Skeletal muscle tissue (tissue), 4 donors: ENCODE results near the gene PSMD6. TPM values are rescaled to one million over a fixed set of nuclear protein-coding genes. Genes with fewer than 3 reads are reported as not detected.

Source experiments
- H3K27ac ChIP-seq: one replicate; pipeline ENCODE4 v1.7.0; 2013; ENCODE audit warnings: mild to moderate bottlenecking, low read depth, low read length, inconsistent platforms
- H3K27me3 ChIP-seq, 3 donors: one replicate each; pipeline ENCODE4 v1.7.0; 2013; ENCODE audit warnings: low read length in 3 of 3; ENCODE audit not compliant: control insufficient read depth in 3 of 3, insufficient read depth in 3 of 3
- H3K36me3 ChIP-seq, 3 donors: one replicate each; pipeline ENCODE4 v1.7.0; 2013; ENCODE audit warnings: low read length in 3 of 3; ENCODE audit not compliant: control insufficient read depth in 3 of 3, insufficient read depth in 3 of 3
- H3K4me1 ChIP-seq, 3 donors: one replicate each; pipeline ENCODE4 v1.7.0; 2013; ENCODE audit warnings: low read length in 3 of 3, mild to moderate bottlenecking in 3 of 3; ENCODE audit not compliant: control insufficient read depth in 3 of 3, insufficient read depth in 3 of 3
- H3K4me3 ChIP-seq, 3 donors: one replicate each; pipeline ENCODE4 v1.7.0; 2013; ENCODE audit warnings: low read length in 3 of 3
- H3K9ac ChIP-seq, 3 donors: one replicate each; pipeline ENCODE4 v1.7.0; 2013; ENCODE audit warnings: low read length in 3 of 3, mild to moderate bottlenecking in 3 of 3, moderate library complexity in 2 of 3, low read depth in 1 of 3
- H3K9me3 ChIP-seq, 3 donors: one replicate each; pipeline ENCODE4 v1.7.0; 2013; ENCODE audit warnings: low read length in 3 of 3; ENCODE audit not compliant: control insufficient read depth in 3 of 3
- total RNA-seq: library from RNA; depleted of rRNA; stranded (reverse); fragments of >200 nt; gene quantifications from one replicate; pipeline ENCODE4 v1.2.3, GENCODE V29; 2014
- donor health status: Osteomylitis.

PSMD6 gene
- total RNA-seq = 70.5 TPM

- peak within 1 kb of the TSS; percentile 84 to 100 (median 92) for H3K4me3 ChIP-seq
- H3K27ac ChIP-seq = peak within 1 kb of the TSS; percentile 75
- peaks cover 13 to 26% (median 21%) of the 10 kb centered on the region in 3 donors for H3K36me3 ChIP-seq
- H3K4me1 ChIP-seq = peaks cover 10 to 16% (median 11%) of the 10 kb centered on the region in 3 donors
- no peaks in the 10 kb centered on the region for H3K27me3 ChIP-seq
- H3K9ac ChIP-seq = peak within 1 kb of the TSS; percentile 92 to 99 (median 96)
- H3K9me3 ChIP-seq = no peaks in the 10 kb centered on the region
Measured at GRCh38 chr3:64023187-64023860, at the start of gene PSMD6. Gene PSMD6 (minus strand): TSS chr3:64023494. CDS start chr3:64023419, 75 bp downstream.

GRCh38 chr3:64072126-64072525 is 48.8 kb upstream of the PSMD6 start:
- H3K36me3 ChIP-seq = no peaks in the 10 kb centered on the region
- no peak overlapping the region for H3K9ac ChIP-seq
- no peak overlapping the region for H3K27ac ChIP-seq

GRCh38 chr3:64070704-64071103 is 47.4 kb upstream of the PSMD6 start:
- Histone ChIP-seq H3K36me3 (no peaks in the 10 kb centered on the region), H3K4me3 (no peak overlapping the region), H3K27ac (no peak overlapping the region)

More at GRCh38 chr3:64072126-64072525, 48.8 kb upstream of the PSMD6 start:
- no peaks in the 10 kb centered on the region for H3K27me3 ChIP-seq
- H3K4me1 ChIP-seq = peaks cover 0 to 2% (median 0%) of the 10 kb centered on the region in 3 donors
- no peak overlapping the region for H3K4me3 ChIP-seq
- peaks cover 0 to 3% (median 0%) of the 10 kb centered on the region in 3 donors for H3K9me3 ChIP-seq

GRCh38 chr3:64067506-64068346 is 44.4 kb upstream of the PSMD6 start:
- H3K27ac ChIP-seq = no peak overlapping the region
- H3K27me3 ChIP-seq = no peaks in the 10 kb centered on the region
- H3K4me1 ChIP-seq = peaks cover 0 to 2% (median 0%) of the 10 kb centered on the region in 3 donors
- no peaks in the 10 kb centered on the region for H3K36me3 ChIP-seq
- no peak overlapping the region for H3K9ac ChIP-seq
- H3K9me3 ChIP-seq = peaks cover 0 to 3% (median 0%) of the 10 kb centered on the region in 3 donors
- no peak overlapping the region for H3K4me3 ChIP-seq

More at GRCh38 chr3:64070704-64071103, 47.4 kb upstream of the PSMD6 start:
- H3K9ac ChIP-seq = no peak overlapping the region
- H3K27me3 ChIP-seq = no peaks in the 10 kb centered on the region
- H3K4me1 ChIP-seq = peaks cover 0 to 2% (median 0%) of the 10 kb centered on the region in 3 donors
- peaks cover 0 to 3% (median 0%) of the 10 kb centered on the region in 3 donors for H3K9me3 ChIP-seq

- no peak overlapping the region for H3K27ac ChIP-seq
- H3K36me3 ChIP-seq = no peaks in the 10 kb centered on the region
- no peaks in the 10 kb centered on the region for H3K27me3 ChIP-seq
- peaks cover 0 to 2% (median 0%) of the 10 kb centered on the region in 3 donors for H3K4me1 ChIP-seq
- no peak overlapping the region for H3K4me3 ChIP-seq
- H3K9me3 ChIP-seq = no peaks in the 10 kb centered on the region
- H3K9ac ChIP-seq = no peak overlapping the region
Measured at GRCh38 chr3:64064804-64065203, 41.5 kb upstream of the PSMD6 start.

GRCh38 chr3:64063983-64064438 is 40.7 kb upstream of the PSMD6 start:
- no peak overlapping the region for H3K27ac ChIP-seq
- H3K9ac ChIP-seq = no peak overlapping the region
- no peaks in the 10 kb centered on the region for H3K36me3 ChIP-seq
- H3K4me3 ChIP-seq = no peak overlapping the region
- no peaks in the 10 kb centered on the region for H3K9me3 ChIP-seq
- peaks cover 0 to 2% (median 0%) of the 10 kb centered on the region in 3 donors for H3K4me1 ChIP-seq
- no peaks in the 10 kb centered on the region for H3K27me3 ChIP-seq

- Histone ChIP-seq H3K9ac (no peak overlapping the region), H3K27ac (no peak overlapping the region), H3K4me1 (peaks cover 0 to 2% (median 0%) of the 10 kb centered on the region in 3 donors), H3K9me3 (no peaks in the 10 kb centered on the region), H3K27me3 (no peaks in the 10 kb centered on the region), H3K4me3 (no peak overlapping the region), H3K36me3 (no peaks in the 10 kb centered on the region)
Measured at GRCh38 chr3:64063207-64063982, 40.1 kb upstream of the PSMD6 start.

GRCh38 chr3:64061628-64062027 is 38.3 kb upstream of the PSMD6 start:
- no peaks in the 10 kb centered on the region for H3K36me3 ChIP-seq
- H3K27me3 ChIP-seq = no peaks in the 10 kb centered on the region
- no peaks in the 10 kb centered on the region for H3K4me1 ChIP-seq
- H3K9ac ChIP-seq = no peak overlapping the region
- no peaks in the 10 kb centered on the region for H3K9me3 ChIP-seq
- no peak overlapping the region for H3K27ac ChIP-seq
- no peak overlapping the region for H3K4me3 ChIP-seq

GRCh38 chr3:64059484-64060175 is 36.3 kb upstream of the PSMD6 start:
- no peaks in the 10 kb centered on the region for H3K27me3 ChIP-seq
- H3K27ac ChIP-seq = no peak overlapping the region
- no peaks in the 10 kb centered on the region for H3K9me3 ChIP-seq
- no peak overlapping the region for H3K9ac ChIP-seq
- H3K36me3 ChIP-seq = no peaks in the 10 kb centered on the region
- no peak overlapping the region for H3K4me3 ChIP-seq
- H3K4me1 ChIP-seq = no peaks in the 10 kb centered on the region
